Ramos (cell line): Measurements from ENCODE around the gene TTC28.
"Not testable (repeated sequence)": the region's sequence is repeated elsewhere in the genome, so short reads cannot be mapped to it uniquely, and the experiment has no call there.

Experiments
- in situ Hi-C: fragments of 300-500 bp; cut with MboI; formaldehyde crosslinking; loops from one replicate; pipeline ENCODE4 v1.14.3; 2022; ENCODE audit warnings: low sequenced_read_pairs; ENCODE audit not compliant: unreplicated experiment

The TTC28 gene

DNA sequence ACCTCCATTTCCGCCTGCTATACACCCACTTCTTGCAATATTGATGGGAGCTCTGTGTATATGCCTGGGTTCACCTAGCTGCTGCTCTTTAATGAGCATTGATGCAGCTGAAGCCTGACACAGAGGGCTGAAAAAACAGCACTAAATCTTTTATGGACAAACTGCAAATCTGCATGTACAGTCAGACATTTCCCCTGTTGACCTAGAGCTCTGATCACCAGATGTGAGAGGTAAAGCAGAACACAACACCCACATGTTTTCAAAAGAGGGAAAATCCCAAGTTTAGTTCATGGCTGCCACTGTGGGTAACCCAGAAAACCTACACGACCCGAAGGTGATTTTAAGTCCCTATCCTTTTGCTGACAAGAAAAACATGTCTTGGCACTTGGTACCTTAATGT lies 457.6 kb downstream of the TTC28 start:
- in situ Hi-C loops, result no loop called here

GRCh38 chr22:28220626-28221363 lies 458.8 kb downstream of the TTC28 start:
- in situ Hi-C loops, result no loop called here

DNA sequence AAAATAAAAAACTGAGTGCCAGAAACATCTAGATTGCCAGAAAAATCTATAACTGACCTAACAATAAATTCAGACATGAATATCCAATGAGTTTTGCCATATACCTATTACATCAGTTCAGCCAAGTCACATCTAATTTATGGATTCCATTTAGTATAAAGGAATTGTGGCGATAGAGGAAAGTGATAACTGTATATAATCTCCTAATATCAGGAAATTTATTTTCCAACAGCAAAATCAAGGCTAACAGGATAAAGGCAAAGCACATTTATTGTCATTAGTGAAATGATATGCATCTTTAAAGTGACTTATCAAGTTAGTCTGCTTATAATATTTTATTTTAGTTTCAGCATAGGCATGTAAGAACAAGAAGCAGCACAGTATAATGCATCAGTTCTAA lies 462.4 kb downstream of the TTC28 start:
- in situ Hi-C loops, result loop anchor here (10.0 kb wide), 1 partner anchor 62 kb away; no protein-coding TSS in a partner anchor

DNA sequence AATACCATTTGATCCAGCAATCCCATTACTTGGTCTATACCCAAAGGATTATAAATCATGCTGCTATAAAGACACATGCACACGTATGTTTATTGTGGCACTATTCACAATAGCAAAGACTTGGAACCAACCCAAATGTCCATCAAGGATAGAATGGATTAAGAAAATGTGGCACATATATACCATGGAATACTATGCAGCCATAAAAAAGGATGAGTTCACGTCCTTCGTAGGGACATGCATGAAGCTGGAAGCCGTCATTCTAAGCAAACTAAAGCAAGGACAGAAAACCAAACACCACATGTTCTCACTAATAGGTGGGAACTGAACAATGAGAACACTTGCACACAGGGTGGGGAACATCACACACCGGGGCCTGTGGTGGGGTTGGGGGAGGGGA lies 464.9 kb downstream of the TTC28 start:
- in situ Hi-C loops, result loop anchor here (10.0 kb wide), 1 partner anchor 60 kb away; no protein-coding TSS in a partner anchor

GRCh38 chr22:28209457-28209856 lies 470.2 kb downstream of the TTC28 start:
- in situ Hi-C loops, result not testable (repeated sequence)

GRCh38 chr22:28208787-28209186 lies 470.9 kb downstream of the TTC28 start:
- in situ Hi-C loops, result no loop called here

- in situ Hi-C loops, result no loop called here
Measured at GRCh38 chr22:28208036-28208435, 471.6 kb downstream of the TTC28 start.

DNA sequence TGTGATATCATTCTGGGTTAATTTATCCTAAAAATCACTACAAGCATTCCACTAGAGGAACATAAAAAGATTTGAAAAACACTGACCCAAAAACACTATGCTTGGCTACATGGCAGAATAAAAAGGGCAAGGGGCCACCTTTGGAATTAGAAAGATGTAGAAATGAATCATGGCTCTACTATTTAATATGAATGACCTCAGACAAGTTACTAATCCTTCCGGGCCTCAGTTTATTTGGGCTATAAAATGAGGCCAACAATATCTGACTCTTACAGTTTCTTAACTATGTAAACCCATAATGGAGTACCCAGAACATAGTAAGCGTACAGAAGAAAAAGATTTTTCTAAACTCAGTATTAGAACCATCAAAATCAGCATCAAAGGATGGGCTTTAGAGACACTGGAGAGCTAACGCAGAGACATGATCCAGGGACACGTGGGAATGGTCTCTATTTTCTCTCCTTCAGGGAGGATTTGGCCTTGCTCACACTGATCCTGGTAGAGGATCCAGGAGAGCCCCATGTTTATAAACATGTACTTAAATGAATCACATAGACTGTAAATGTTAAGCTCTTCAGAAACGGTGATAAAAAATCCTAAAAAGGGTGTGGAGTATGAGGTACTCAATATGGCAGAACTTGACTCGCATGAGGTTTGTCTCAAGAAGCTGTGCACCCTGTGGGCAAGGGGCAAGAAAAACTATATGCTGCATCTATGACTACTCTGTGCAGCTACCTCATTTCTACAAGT lies 472.2 kb downstream of the TTC28 start:
- in situ Hi-C loops, result no loop called here

DNA sequence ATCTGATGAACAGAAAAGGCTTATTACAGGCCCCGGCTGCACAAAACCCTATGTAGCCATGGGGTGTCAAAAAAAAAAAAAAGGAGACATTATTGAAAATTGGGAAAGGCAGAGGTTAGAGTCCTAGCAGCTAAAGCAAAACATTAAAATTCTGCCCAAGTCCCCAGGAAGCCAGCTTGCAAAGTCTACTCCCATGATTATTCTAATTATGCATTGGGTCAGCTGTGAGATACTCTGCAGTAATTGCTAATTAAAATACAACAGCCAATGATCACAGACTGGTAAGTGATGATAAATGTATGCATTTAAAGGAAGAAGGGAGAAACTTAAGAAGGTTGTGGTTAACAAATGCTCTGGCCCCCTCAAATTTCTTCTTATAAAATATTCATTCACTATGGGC lies 473.7 kb downstream of the TTC28 start:
- in situ Hi-C loops, result no loop called here

DNA sequence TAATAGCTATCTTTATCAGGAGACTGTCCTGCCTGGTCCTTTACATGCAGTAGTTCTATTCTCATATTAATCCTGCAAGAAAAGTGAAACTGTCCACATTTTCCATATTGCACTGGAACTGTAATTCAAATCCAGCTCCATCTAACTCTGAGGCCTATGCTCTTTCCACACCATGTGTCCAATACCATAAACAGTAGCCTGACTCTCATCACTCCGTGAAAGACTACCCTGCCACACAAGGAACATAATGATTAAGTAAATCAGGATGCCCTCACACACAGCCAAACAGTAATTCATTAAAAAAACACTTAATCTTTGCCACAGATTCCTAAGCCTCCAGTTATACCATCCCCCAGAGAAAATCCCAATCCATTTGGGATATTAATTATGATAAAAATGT lies 475.3 kb downstream of the TTC28 start:
- in situ Hi-C loops, result no loop called here

GRCh38 chr22:28203286-28203685 lies 476.4 kb downstream of the TTC28 start:
- in situ Hi-C loops, result no loop called here

DNA sequence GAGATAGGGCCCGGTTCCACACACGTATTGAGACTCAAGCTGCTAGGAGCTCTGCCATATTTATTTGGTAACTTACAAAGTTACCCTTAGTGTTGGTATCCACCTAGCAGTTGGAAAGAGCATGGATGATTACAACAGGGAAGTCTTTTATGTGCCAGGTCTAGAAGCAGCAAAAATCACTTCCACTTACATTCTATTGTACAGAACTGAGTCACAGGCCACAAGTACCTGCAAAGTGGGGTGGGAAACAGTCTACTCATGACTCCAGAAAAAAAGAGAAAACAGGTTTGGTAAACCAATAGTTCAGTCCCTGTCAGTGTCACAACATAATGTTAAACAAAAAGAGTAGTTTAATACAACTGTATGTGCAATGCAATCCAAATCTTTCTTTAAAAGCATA lies 480.9 kb downstream of the TTC28 start:
- in situ Hi-C loops, result no loop called here

GRCh38 chr22:28191571-28191970 lies 488.1 kb downstream of the TTC28 start:
- in situ Hi-C loops, result not testable (repeated sequence)

DNA sequence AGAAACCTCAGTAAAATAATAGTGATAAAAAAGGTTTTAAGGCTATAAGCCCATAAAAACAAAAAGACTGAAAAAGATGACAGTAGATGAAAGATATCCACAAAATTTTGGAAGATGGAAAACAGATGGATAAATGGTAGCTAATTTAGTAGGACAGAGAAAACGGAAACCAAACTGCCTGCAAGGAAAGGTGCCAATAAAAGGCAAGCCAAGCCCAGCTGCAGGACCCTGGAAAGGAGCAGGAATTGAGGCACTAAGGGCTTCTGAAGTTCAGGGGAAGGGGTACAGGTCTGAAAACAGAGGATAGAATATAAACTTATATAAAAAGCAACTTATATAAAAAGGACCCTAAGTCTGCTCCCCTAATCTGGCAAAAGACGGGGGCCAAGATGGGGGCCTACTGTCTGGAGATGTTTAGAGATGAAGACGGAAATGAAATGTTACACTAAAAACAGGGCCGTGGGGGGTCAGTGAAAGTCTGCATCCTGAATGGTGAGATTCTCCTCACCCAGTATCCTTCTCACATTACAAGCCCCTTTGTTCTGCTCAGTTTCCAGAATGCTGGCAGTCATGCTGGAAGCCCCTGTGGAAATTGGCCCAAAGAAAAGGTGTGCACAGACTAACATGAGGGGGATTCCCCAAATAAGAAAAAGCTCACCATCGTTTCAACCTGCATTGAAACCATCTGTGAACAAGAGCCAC lies 491.3 kb downstream of the TTC28 start:
- in situ Hi-C loops, result no loop called here

DNA sequence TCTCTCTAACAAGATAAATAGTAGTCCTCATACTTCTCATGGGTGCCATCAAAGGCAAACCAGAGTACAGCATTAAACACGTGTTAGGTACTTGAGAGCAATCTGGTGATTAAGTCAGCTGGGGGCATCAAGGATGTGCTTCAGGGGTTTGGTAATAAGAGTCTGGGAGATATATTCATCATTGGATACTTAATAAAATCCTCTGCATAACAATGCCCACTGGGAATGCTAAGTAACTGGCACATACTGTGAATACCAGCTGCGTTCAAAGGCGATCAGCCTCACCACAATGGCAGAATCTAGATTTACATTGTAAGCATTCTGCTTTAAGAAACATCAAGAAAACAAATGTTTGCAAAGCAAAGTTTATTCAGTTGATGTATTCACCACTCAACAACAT lies 492.0 kb downstream of the TTC28 start:
- in situ Hi-C loops, result no loop called here

DNA sequence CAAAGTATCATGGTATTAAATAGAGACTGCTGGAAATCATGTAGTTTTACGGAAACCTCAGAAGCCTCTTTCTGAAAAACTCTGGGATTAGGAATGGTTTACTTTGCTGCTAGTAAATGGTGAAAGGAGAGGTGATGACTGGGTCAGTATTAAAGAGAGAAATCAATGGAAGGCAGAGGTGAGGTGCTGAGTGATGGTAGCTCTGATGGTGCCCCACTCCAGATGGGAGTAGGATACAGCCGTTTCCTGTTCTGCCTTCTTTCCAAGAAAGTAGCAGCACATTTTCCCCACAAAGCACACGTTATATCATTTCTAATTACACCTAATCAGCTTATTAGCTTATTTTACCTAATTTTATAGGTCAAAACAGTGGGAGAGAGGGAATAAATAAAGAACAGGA lies 493.0 kb downstream of the TTC28 start:
- in situ Hi-C loops, result no loop called here

GRCh38 chr22:28185130-28185529 lies 494.5 kb downstream of the TTC28 start:
- in situ Hi-C loops, result no loop called here

DNA sequence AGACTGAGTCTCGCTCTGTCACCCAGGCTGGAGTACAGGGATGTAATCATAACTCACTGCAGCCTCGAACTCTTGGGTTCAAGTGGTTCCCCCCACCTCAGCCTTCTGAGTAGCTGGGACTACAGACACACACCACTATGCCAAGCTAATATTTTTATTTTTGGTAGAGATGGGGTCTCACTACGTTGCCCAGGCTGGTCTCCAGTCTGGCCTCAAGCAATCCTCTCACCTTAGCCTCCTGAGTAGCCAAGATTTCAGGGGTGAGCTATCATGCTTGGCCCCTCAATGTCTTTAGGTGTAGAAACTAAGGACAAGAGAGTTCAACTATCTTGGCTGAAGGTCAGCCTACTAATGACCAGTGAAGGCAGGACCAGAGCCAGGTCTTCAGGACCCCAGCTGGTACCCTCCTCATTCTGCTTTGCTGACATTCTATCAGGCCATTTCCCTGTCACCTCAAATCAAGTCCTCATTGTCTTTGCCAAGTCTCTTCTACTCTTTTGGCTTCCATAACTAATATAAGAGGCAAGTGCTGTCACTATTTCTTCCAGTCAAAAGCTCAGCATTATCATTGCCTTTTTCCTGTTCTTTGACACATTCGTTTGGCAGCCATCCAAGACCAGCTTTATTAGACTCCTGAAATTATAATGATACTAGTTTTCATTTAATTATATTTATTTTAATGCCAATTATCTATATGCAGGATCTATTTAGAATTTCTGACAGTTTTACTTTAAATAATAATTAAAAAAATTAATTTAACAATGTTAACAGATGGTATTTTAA lies 496.4 kb downstream of the TTC28 start:
- in situ Hi-C loops, result no loop called here

DNA sequence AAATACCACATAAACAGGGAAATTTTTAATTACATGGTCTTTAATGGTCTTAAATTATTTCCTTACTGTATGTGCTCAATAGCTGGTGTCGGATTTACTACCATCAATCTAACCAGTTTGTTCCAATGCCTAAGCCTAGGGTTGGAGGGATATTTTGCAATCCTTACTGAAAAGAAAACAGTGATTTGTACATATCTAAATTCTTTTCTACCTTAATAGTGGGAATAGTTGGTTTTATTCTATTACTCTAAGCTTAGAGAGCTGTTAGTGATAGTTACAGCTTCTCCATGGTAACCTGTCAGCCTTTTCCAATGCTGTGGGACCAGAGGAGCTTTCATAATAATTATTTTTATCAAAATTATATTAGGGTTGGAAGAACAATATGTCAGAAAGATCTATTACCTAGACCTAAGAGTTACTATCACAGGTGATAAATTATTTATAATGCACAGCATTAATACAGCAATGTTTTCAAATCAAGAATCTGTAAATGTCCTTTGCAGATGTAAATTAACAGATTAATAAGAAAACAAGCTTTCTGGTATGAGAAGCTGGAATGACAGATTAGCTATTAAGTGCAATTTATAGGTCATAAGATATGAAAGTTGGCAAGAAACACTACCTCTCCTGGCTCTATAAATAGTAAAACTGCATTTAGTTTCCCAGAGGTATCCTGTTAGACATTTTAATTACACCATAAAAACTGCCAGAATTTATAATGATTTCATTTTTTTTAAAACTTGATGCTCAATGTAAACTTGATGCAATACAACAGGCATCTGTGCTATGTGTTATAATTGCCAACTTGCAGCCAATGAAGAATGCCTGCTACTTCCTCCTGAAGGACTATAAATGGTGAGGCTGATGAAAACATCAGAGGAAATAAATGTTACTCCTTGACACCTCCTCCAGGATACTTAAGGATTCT lies 498.6 kb downstream of the TTC28 start:
- in situ Hi-C loops, result no loop called here
